Stimulated activated CD4-positive, alpha-beta T cell treated with anti-CD3 and anti-CD28 coated beads, TNF-alpha, amount 100 ng/mL, for 4 hours (primary cell): ENCODE measurements around the gene HERC2.
"Not testable (repeated sequence)": the region's sequence is repeated elsewhere in the genome, so short reads cannot be mapped to it uniquely, and the experiment has no call there.

Source experiments
- DNase-seq, 3 experiments: peaks; one replicate each; pipeline ENCODE4 v3.0.0-alpha.2; 2020; ENCODE audit warnings: low read depth in 3 of 3

HERC2 gene, protein sequence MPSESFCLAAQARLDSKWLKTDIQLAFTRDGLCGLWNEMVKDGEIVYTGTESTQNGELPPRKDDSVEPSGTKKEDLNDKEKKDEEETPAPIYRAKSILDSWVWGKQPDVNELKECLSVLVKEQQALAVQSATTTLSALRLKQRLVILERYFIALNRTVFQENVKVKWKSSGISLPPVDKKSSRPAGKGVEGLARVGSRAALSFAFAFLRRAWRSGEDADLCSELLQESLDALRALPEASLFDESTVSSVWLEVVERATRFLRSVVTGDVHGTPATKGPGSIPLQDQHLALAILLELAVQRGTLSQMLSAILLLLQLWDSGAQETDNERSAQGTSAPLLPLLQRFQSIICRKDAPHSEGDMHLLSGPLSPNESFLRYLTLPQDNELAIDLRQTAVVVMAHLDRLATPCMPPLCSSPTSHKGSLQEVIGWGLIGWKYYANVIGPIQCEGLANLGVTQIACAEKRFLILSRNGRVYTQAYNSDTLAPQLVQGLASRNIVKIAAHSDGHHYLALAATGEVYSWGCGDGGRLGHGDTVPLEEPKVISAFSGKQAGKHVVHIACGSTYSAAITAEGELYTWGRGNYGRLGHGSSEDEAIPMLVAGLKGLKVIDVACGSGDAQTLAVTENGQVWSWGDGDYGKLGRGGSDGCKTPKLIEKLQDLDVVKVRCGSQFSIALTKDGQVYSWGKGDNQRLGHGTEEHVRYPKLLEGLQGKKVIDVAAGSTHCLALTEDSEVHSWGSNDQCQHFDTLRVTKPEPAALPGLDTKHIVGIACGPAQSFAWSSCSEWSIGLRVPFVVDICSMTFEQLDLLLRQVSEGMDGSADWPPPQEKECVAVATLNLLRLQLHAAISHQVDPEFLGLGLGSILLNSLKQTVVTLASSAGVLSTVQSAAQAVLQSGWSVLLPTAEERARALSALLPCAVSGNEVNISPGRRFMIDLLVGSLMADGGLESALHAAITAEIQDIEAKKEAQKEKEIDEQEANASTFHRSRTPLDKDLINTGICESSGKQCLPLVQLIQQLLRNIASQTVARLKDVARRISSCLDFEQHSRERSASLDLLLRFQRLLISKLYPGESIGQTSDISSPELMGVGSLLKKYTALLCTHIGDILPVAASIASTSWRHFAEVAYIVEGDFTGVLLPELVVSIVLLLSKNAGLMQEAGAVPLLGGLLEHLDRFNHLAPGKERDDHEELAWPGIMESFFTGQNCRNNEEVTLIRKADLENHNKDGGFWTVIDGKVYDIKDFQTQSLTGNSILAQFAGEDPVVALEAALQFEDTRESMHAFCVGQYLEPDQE (N-terminal part only)

DNA sequence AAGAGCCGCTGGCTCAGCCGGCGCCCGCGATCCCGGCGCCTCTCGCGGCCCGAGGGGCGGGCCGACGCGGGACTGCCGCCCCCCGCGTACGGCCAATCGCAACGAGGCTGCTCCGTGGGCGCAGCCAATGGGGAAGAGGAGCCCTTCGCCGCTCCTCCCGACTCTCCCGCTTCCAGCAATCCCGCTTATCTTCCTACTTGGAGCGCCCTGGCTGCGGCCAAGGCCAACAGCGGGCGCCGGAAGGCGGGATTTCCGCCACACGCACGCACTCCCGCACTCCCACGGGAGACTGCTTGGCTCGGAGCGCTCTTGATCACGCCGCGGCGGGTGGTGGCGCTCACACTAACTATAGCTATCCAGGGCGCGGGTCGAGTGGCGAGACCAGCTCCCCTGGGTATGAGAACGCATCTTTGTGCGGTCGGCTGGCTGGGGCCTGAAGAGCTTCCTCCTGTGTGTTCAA, at the start of gene HERC2:
HERC2 (minus strand) TSS at position 51 of the 460 bp plus-strand sequence. CDS start 746 bp downstream, outside the sequence.
- not testable (repeated sequence) for DNase-seq

DNA sequence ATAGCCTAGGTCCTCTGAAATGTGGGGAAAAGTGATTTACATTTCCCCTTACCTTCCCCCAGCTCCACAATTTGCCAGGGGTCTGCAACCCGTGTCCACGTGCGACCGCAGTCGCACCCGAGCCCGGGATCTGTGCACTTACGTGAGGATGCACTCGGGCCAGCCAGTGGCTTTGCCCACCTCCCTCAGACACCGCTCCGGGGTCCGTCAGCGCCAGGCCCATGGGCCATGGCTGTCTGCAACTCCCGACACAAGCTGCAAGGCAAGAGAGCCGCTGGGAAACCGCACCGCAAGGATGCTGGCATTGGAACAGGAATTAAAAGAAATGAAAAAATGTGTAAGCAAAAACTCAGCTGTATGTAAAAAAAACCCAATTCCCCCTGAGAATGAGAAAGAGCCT, 43.5 kb upstream of the HERC2 start:
- DNase-seq: not testable (repeated sequence)

DNA sequence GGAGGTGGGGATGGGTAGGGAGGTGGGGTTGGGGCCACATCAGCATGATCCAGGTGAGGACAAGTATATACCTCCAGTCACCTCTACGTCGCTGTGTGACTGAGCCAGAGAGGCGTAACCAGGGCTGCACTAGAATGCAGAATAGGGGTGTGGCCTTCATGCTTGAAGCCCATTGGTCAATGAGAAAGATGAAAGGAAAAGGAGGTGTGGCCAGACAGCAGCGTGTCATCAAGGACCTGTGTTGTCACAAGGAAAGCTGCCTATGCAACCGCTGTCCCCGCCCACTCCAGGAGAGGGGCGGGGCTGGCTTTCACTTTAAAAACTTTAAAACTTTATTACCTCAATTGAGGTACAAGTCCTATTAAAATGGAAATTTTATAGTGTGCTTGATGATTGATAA, 36.0 kb upstream of the HERC2 start, which contains the start of gene GOLGA6L24:
GOLGA6L24 (minus strand) TSS at position 101 of the 400 bp plus-strand sequence; CDS start at position 40, 61 bp downstream.
- not testable (repeated sequence) for DNase-seq

DNA sequence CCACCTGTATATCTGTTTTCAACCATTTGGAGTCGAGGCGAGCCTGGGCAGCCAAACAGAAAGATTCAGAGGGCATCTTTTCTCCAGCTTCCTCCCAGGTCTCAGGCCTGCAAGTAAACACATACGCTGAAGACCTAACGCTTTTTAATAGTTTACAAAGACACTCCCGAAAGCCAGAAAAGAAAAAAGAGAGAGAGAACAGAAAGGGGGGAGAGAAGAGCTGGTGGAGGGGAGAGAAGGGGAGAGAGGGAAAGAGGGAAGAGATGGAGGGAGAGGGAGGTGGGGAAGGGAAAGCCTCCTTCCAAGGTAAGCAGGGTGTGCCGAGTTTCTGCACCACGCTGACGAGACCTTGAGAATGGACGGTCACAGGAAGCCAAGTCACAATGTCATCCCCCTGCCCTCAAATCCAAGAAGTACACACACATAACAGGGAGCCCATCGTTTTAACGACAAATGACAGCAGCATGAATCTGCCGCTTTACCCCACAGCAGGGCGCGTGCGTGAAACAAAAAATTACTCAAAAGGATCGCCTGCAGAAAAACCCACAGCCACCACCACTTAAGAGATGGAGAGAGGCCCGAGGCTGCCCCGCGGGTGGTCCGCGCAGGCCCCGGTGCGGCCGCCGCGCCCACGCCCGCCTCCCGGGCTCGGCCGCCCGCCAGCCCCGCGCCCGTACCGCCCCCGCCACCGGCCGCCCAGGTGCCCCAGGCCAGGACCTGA, 461 bp downstream of the HERC2 start:
- not testable (repeated sequence) for DNase-seq

DNA sequence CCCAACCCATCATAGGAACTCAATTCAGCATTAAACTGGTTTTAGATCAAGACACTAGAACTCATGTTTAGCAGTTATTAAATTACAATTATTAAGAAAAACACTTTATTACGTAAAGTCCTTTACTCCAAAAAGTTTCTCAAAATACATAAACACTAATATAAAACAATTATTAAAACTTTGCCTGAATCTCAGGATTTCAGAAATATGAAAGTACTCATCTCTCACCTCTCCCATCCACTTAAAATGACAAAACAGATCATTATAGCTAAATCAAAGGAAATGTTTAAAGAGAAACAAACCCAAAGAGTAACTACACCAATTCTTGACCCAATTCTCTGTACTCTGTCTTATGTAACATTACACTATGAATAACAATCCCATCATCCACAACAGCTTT, 2.3 kb downstream of the HERC2 start:
- DNase-seq: not testable (repeated sequence)

DNA sequence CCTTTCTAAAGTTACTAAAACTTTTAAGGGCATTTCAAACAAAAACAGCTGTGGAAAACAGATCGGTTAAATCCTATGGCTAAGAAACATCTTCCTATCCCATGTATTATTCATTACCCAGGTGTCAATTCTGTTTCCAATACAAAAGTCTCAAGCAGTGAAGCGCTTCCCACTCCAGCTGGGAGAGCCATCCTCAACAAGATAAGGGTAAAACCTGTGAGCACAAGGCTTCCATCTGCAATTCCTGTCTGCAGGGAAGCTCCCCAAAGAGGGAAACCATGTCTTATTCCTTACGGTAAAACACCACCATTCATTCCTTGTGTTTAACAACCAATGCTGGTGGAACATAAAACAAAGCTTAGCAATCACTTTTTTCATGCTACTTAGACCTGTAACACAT, 3.2 kb downstream of the HERC2 start:
- DNase-seq: not testable (repeated sequence)

DNA sequence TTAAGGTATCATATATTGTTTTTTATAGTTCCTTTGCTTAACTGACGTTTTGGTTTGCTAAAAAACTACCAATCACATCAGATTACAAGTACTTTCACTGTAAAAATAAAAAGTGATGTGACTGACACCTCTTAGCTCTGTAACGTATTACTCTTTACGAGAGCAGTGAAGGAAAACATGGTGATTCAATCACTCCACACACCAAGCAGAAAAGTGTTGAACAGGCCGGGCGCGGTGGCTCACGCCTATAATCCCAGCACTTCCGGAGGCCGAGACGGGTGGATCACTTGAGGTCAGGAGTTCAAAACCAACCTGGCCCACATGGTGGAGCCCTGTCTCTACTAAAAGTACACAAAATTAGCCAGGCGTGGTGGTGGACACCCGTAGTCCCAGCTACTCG, 3.9 kb downstream of the HERC2 start:
- not testable (repeated sequence) for DNase-seq

DNA sequence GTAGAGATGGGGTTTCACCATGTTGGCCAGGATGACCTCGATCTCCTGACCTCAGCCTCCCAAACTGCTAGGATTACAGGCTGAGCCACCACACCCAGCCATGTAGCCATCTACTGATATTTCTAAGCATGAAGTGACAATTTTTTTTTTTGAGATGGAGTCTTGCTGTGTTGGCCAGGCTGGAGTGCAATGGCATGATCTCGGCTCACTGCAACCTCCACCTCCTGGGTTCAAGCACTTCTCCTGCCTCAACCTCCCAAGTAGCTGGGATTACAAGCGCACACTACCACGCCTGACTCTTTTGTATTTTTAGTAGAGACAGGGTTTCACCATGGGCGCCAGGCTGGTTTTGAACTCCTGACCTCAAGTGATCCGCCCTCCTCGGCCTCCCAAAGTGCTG, 5.0 kb downstream of the HERC2 start:
- DNase-seq: not testable (repeated sequence)

DNA sequence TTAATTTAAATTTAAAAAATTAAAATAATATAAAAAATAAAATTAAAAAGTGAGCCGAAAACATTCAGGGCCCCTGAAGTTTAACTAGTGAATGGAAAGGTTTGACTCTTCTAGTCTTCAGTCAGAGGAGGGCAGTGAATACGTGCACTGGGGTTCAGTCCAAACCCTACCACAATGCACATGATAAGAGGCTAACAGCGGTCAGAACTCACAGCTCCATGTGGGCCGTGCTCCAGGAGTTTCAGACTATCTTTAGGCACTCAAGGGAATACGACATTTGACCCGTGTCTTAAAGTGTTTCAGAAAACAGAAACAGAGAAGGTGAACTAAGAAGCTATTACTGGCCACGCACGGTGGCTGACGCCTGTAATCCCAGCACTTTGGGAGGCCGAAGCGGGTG, 11.5 kb downstream of the HERC2 start:
- DNase-seq: not testable (repeated sequence)

DNA sequence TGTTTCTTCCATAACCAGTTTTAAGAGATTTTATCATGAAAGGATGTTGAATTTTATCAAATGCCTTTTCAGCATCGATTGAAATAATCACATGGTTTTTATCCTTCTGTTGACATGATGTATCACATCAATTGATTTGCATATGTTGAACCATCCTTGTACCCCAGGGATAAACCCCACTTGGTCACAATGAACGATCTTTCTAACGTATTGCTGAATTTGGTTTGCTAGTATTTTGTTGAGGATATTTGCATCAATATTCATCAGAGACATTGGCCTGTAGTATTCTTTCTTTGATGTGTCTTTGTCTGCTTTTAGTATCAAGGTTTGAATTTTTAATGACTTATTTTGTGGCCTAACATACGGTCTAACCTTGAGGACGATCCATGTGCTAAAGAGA, 13.3 kb downstream of the HERC2 start:
- DNase-seq: not testable (repeated sequence)

DNA sequence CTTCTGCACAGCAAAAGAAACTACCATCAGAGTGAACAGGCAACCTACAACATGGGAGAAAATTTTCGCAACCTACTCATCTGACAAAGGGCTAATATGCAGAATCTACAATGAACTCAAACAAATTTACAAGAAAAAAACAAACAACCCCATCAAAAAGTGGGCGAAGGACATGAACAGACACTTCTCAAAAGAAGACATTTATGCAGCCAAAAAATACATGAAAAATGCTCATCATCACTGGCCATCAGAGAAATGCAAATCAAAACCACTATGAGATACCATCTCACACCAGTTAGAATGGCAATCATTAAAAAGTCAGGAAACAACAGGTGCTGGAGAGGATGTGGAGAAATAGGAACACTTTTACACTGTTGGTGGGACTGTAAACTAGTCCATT, 16.3 kb downstream of the HERC2 start:
- not testable (repeated sequence) for DNase-seq

DNA sequence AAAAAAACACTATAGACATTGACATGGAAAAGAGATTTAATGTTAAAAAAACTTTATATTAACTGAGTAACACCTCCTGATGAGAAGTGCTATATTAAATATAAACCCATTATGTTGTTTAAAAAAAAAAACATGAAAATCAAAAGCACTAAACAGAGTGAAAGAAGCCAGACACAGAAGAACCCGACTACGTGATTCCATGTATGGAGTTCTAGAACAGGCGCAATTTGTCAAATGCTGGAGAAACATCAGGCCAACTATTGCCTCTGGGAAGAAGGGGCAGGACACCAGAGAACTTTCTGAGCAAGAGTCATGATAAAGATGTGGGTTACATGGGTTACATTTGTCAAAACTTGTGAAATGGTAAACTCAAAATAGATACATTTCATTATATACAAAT, 24.5 kb downstream of the HERC2 start:
- DNase-seq: not testable (repeated sequence)

DNA sequence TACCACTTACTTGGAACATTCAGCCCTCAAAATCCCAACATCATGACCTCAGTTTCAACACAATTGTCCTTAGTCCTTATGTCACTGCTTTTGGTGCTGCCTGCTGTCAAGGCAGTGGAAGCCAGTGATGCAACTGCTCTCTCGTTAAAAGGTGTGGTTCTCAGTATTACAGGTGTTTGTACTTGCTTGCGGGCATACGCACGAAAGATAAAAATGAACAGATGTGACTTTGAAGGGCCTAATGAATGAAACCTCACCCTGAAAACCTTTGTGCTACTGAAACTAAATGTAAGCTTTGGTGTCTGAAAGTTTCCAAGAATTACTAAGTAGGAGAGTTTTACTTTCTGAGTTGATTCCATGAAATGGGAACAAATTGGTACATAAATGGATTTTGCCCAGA, 25.2 kb downstream of the HERC2 start:
- DNase-seq: not testable (repeated sequence)

DNA sequence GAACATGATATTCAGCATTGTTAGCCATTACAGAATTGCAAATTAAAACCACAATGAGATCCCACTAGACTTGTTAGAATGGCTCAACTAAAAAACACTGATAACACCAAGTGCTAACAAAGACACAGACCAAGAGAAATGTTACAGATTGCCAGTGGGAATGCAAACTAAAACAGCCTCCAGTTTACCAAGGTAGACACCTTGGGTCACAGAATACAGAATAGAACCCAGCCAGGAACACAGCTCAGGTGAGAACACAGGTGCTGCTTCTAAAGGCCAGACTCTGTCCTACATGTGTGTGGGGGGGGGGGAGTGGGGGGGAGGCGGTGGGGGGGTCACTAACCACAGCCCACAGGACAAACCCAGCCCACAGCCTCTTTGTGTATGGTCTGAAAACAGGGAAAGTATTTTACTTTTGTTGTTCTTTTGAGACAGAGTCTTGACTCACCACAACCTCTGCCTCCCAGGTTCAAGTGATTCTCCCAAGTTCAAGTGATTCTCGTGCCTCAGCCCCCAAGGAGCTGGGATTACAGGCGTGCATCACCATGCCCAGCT, 26.9 kb downstream of the HERC2 start:
- DNase-seq: not testable (repeated sequence)

DNA sequence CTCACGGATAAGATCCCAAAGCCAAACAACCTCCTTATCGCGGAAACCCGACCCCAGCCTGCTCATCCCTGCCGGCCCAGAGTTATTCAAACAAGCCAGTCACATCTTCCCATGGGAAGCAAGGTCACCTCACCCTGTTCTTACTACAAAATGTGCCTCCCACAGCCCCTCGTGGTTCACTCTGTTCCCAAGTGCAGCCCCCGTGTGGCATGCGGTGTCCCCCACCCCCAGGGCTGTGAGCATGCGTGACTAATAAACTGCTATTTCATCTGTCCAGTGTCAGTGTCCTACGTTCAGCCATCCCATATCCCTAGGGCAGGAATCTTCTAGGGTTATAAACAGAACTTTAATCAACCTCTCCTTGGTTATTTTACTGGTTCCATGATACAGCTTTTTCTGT, 27.4 kb downstream of the HERC2 start:
- DNase-seq: not testable (repeated sequence)

DNA sequence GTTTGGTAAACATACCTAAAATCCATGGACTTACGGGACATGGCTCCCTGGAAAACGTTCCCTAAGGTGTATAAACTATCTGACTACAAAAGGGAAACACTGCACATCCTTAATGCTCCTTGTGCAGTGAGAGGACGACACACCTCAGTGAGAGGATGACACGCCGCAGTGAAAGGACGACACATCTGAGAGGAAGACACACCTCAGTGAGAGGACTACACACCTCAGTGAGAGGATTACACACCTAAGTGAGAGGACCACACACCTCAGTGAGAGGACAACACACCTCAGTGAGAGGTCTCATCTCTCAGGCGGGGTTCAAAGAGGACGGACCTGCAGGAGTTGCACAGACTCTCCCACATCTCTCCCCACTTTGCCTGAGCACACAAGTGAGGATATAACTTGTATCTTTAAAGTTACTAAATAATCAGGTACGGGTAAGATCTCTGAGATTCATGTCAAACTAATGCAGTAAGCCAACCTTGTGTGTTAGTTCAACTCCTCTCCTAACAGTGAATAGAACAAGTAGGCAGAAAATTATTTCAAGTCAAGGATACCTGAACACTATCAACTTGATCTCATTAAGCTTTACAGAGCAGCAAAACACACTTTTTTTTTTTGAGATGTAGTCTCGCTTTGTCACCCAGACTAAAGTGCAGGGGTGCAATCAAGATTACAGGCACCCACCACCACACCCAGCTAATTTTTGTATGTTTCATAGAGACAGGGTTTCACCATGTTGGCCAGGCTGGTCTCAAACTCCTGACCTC, 32.1 kb downstream of the HERC2 start:
- DNase-seq: no peak

DNA sequence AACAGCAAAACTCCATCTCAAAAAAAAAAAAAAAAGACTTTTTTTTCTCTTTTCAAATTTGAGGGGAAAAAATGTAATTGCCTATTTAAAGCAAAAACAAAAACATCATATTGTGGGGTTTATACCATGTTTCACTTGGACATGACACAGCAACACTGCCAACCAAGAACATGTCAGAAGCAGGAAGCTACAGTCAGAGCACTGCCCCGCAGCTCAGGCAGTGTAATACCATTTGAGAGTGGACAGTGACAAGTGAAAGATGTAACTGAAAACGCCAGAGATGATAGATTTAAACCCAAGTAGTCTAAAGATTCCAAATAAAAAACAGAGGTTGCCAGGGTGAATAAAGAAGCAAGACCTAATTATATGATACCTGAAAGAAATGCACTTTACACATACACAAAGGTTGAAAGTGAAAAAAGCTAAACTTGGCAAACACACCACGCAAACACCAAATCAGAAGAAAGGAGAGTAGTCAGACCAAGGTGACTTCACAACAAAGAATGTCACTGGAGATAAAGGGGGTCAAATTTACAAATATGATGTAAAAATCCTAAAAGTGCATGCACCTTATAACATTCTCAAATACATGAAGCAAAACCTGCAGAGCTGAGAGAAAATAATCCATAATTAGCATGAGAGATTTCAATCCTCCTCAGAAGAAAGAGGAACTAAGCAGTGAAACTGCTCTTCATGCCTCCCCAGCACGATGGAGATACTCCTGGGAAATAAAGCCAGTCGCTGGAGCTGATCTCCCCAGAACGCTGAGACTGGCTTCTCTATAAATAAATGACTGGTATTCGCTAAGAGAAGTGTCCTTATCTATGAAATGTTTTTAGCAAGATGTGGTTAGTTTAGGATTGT, 32.9 kb downstream of the HERC2 start:
- not testable (repeated sequence) for DNase-seq

DNA sequence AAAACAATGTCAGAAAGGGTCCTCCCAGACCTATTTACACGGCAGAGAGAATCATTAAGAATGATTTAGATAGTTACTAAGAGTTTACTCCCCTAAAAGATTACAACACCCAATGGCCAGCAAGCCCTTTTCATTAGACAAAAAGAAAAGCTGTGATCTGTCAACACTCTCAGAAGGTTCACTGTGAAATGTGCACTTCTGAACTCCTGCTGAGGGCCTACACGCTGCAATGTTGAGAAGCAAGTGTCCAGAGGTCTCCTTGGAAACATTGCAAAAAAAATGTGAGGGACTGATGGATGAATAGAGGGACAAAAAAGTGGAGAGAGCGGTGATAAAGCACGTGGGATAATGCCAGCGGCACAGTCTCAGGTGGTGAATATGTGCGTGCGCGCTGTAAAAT, 35.3 kb downstream of the HERC2 start:
- not testable (repeated sequence) for DNase-seq

DNA sequence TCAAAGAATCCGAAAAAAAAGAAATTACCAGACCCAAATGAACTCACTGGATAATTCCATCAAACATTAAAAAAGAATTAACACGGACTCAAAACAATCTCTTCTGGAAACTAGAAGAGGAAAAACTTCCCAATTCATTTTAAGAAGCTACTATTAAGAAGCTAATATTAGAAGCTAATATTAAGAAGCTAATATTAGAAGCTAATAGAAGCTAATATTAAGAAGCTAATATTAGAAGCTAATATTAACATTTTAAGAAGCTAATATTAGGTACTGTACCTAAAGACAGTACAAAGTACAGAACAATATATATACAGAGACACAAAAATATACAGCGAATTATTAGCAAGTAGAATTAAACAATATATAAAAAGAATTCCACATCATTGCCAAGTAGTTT, 35.9 kb downstream of the HERC2 start:
- DNase-seq: no peak
